ENCODE measurements around the gene PLEKHM3.
A peak's percentile ranks its signal among the peaks of the same experiment; 100 is the strongest.

Gene PLEKHM3

DNA sequence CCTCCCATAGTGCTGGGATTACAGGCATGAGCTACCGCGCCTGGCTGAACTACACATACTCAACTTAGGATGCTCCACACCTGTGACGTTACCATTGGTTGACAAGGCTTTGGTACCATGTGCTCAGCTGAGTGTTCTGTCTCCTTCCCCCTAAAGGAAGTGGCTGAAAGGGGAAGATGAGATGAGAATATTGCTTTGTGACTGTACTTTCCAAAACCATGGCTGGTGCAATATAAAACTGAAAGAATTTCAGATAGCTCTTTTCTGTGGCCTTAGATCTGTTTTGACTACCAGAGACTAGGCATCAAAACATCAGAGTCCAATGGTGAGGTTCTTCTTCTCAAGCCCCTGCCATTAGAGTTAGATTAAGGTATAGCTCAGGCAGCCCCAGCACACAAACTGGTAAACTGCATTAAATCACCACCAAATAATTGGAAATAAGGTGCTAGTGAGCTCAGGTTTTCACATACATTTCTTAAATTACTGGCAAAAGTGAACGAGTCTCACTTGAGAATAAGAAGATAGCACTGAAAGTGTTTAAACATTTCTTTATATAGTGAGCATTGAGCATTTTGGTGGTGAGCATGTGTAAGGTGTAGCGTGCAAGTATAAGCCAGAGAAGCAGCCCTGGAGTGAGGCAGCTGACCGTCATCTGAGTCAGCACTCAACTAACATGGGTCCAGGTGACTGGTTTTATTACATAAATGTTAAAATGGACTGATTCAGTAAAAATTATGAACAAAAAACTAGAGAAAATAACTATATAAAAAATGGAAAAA is 142.1 kb downstream of the PLEKHM3 start:
- H3K9me3 Mint-ChIP-seq = no peaks in the 10 kb centered on the region
- no peak for DNase-seq

GRCh38 chr2:207881902-207882301 is 143.4 kb downstream of the PLEKHM3 start:
- no peaks in the 10 kb centered on the region for H3K9me3 Mint-ChIP-seq
- no peak for DNase-seq
- no peak for ATAC-seq
- H3K4me1 Mint-ChIP-seq = no peaks in the 10 kb centered on the region
- H3K4me3 Mint-ChIP-seq = no peak overlapping the region
- no peak overlapping the region for H3K27ac Mint-ChIP-seq
- H3K27me3 Mint-ChIP-seq = no peaks in the 10 kb centered on the region

More for the DNA sequence above, 142.1 kb downstream of the PLEKHM3 start:
- H3K4me1 Mint-ChIP-seq = no peaks in the 10 kb centered on the region
- no peak overlapping the region for H3K27ac Mint-ChIP-seq
- ATAC-seq = peak; percentile 64
- no peak overlapping the region for H3K4me3 Mint-ChIP-seq
- no peaks in the 10 kb centered on the region for H3K27me3 Mint-ChIP-seq

DNA sequence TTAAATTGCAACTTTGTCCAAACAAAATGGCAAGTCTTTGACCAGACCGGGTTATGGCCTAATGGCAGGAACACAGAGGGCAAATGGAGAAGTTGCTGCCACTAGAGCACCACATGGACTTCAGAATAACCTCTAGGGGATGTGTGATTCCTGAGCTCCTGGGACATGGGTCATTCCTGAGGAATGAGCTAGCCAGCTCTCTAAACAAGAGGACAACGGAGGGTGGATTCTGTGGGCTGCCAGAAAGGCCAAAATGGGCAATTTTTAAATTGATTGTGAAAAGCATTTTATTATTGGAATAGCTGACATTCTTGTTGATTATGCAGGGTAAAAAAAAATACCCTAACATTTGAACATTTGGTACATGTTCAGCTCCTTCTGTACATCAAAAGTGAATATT is 145.8 kb downstream of the PLEKHM3 start:
- H3K4me3 Mint-ChIP-seq = no peak overlapping the region
- H3K27ac Mint-ChIP-seq = no peak overlapping the region
- no peaks in the 10 kb centered on the region for H3K9me3 Mint-ChIP-seq
- DNase-seq = no peak
- H3K27me3 Mint-ChIP-seq = no peaks in the 10 kb centered on the region
- ATAC-seq = no peak
- no peaks in the 10 kb centered on the region for H3K4me1 Mint-ChIP-seq

GRCh38 chr2:207876842-207877535 is 148.3 kb downstream of the PLEKHM3 start:
- Mint-ChIP-seq H3K4me1 (no peaks in the 10 kb centered on the region), H3K27ac (no peak overlapping the region), H3K27me3 (no peaks in the 10 kb centered on the region), H3K4me3 (no peak overlapping the region), H3K9me3 (no peaks in the 10 kb centered on the region)
- no peak for ATAC-seq
- DNase-seq = no peak

GRCh38 chr2:207875473-207876212 is 149.7 kb downstream of the PLEKHM3 start:
- Mint-ChIP-seq H3K4me3 (no peak overlapping the region), H3K27me3 (no peaks in the 10 kb centered on the region), H3K27ac (peak overlapping the region in 1 of 2 donors; percentile 49), H3K4me1 (no peaks in the 10 kb centered on the region), H3K9me3 (no peaks in the 10 kb centered on the region)
- ATAC-seq (no peak), DNase-seq (no peak)

DNA sequence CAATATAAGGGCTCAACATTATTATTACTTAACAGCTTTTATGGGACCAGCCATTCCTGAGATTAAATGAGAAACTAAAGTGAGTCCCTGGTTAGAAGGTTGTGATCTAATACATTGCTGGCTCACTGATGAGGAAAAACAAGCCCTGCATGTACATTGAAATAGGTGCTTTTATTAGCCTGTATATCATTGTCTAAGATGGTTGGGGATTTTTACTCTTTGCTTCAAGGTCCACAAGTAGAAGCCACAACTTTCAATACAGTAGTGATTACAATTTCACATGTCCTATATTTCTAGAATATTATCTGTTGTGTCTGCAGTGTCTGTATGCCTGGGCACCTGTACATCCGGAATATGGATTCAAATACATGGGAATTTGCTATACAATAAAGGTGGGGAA is 151.5 kb downstream of the PLEKHM3 start:
- no peak overlapping the region for H3K4me3 Mint-ChIP-seq
- no peaks in the 10 kb centered on the region for H3K27me3 Mint-ChIP-seq
- no peak overlapping the region for H3K27ac Mint-ChIP-seq
- ATAC-seq (no peak), DNase-seq (no peak)
- peaks cover 6% of the 10 kb centered on the region for H3K4me1 Mint-ChIP-seq
- H3K9me3 Mint-ChIP-seq = no peaks in the 10 kb centered on the region

- Mint-ChIP-seq H3K4me3 (no peak overlapping the region), H3K27ac (no peak overlapping the region), H3K27me3 (no peaks in the 10 kb centered on the region), H3K9me3 (no peaks in the 10 kb centered on the region), H3K4me1 (peaks cover 6% of the 10 kb centered on the region)
- DNase-seq (no peak), ATAC-seq (no peak)
These were observed 153.4 kb downstream of the PLEKHM3 start for GRCh38 chr2:207871911-207872310.

DNA sequence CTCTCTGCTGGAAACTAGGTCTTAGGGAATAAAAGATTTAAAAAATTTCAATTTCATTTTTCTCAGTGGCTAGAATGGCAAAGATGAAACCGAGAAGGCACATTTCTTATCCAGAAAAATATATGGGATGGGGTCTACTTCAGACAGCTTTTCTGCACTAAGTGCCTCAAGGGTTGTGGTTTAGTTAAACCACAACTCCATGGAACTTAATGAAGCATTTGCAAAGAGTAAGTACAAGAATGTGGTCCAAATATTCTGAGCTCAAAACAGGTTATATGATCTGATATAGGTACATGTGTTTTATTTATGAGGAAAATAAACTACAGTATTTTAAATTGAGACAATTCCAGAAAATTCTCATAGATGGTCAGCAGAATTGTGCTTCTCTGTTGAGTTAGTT is 153.8 kb downstream of the PLEKHM3 start:
- H3K27me3 Mint-ChIP-seq = no peaks in the 10 kb centered on the region
- ATAC-seq (no peak), DNase-seq (no peak)
- no peak overlapping the region for H3K4me3 Mint-ChIP-seq
- H3K27ac Mint-ChIP-seq = no peak overlapping the region
- H3K9me3 Mint-ChIP-seq = no peaks in the 10 kb centered on the region
- H3K4me1 Mint-ChIP-seq = peaks cover 6% of the 10 kb centered on the region

GRCh38 chr2:207870814-207871213 is 154.5 kb downstream of the PLEKHM3 start:
- H3K4me3 Mint-ChIP-seq = no peak overlapping the region
- no peak overlapping the region for H3K27ac Mint-ChIP-seq
- H3K27me3 Mint-ChIP-seq = no peaks in the 10 kb centered on the region
- ATAC-seq (no peak), DNase-seq (no peak)
- no peaks in the 10 kb centered on the region for H3K9me3 Mint-ChIP-seq
- H3K4me1 Mint-ChIP-seq = peaks cover 6% of the 10 kb centered on the region

DNA sequence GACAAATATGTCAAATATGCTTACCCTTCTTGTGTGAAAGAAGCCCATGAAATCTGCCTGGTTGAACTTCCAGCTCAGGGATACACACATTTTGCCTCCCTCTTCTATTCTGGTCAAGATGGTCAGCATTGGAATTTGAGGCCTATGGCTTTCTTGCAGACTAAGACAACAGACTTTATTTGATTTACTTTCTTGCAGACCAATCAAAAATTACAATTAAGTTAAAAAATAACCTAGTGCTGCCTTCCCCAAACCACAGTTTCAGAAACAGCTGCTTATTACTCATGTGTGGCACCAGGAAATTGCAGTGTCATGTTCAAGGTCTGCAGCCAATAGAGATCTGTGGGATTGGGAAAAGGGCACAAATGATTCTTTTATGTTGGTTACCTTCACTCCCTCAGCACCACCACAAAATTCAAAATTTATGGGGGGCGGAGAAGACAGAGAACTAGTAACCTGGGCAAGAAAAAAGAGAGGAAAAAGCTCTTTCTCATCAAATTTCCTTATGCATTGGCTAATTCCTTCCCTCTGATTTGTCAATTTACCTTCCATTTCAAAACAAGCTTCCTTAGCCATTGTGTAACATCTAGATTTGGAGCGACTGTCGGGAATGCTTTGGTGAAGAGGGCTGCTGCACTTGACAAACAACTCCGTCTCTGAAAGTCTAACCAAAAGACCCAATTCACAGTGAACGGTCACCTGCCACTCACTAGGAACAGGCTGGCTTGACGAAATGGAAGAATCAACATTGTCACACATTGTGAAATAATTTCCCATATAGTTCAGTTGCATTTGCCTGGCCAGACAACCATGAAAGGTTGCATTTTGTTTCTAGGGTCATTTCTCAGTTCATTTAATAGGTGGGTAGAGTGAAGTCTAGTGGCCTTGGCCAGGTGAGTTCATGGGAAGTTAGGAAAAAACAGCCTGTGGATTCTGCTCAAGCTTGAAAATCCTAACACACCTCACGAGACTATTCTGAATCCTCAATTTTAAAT is 155.2 kb downstream of the PLEKHM3 start:
- no peak overlapping the region for H3K27ac Mint-ChIP-seq
- no peaks in the 10 kb centered on the region for H3K9me3 Mint-ChIP-seq
- peaks cover 6% of the 10 kb centered on the region for H3K4me1 Mint-ChIP-seq
- no peak for DNase-seq
- no peaks in the 10 kb centered on the region for H3K27me3 Mint-ChIP-seq
- no peak overlapping the region for H3K4me3 Mint-ChIP-seq
- no peak for ATAC-seq

DNA sequence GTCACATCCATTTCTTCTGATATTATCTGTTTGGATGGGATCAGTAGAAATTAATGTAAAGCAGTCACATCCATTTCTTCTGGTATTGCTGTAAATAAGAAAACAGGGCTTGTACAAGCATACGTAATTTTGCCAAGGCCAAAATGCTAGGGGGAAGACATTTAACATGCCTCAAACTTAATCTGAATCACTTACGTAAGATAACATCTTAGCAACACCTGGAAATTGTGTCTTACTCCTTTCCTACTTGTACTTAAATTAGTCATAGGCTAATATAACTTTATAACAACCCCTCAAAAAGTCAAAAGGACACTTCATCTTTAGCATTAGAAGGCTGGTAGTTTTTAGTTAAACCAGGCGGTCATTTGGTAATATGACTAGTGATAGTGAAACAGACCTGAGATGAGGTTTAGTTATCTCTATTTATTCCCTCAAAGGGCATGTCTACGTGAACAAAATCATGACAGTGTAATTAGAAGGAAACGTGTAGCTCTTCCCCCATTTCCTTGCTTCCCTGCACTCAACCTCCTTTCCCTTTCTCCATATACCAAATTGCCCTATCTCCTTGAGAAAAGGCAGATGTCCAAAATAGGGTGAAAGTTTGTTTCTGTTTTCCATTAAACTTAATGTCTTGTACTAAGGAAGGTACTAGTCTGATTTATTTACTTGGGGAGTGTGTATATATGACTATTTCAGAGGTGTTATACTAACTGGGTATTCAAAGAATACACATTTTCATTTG is 156.3 kb downstream of the PLEKHM3 start:
- Mint-ChIP-seq H3K4me3 (no peak overlapping the region), H3K27me3 (no peaks in the 10 kb centered on the region), H3K9me3 (no peaks in the 10 kb centered on the region), H3K4me1 (peaks cover 6% of the 10 kb centered on the region), H3K27ac (no peak overlapping the region)
- DNase-seq = no peak
- ATAC-seq = no peak

DNA sequence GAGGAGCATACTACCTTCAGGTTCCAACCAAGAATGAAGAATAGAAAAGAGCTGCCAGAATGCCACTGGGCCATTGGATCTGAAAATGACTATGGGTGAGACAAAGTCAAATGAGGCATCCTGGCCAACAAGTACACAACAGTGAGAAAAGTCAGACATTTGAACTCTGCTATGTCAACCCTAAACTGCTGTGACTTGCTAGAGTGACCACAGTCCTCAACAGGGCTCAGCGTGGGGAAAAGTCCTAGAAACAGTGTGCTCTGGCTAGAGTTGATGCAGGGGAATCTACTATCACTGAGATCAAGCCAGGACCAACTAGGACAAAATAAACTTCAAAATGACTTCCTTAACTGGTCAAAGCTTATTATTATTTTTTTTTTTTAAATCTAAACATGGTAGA is 157.4 kb downstream of the PLEKHM3 start:
- DNase-seq (no peak), ATAC-seq (no peak)
- Mint-ChIP-seq H3K4me3 (no peak overlapping the region), H3K27ac (no peak overlapping the region), H3K4me1 (peaks cover 6% of the 10 kb centered on the region), H3K9me3 (no peaks in the 10 kb centered on the region), H3K27me3 (no peaks in the 10 kb centered on the region)

GRCh38 chr2:207867056-207867455 is 158.3 kb downstream of the PLEKHM3 start:
- no peak overlapping the region for H3K4me3 Mint-ChIP-seq
- peaks cover 6% of the 10 kb centered on the region for H3K4me1 Mint-ChIP-seq
- DNase-seq (no peak), ATAC-seq (no peak)
- H3K27ac Mint-ChIP-seq = no peak overlapping the region
- H3K9me3 Mint-ChIP-seq = no peaks in the 10 kb centered on the region
- H3K27me3 Mint-ChIP-seq = no peaks in the 10 kb centered on the region

GRCh38 chr2:207865210-207865609 is 160.1 kb downstream of the PLEKHM3 start:
- H3K9me3 Mint-ChIP-seq = no peaks in the 10 kb centered on the region
- no peak overlapping the region for H3K4me3 Mint-ChIP-seq
- ATAC-seq (no peak), DNase-seq (no peak)
- H3K27ac Mint-ChIP-seq = no peak overlapping the region
- H3K27me3 Mint-ChIP-seq = no peaks in the 10 kb centered on the region
- H3K4me1 Mint-ChIP-seq = peaks cover 6% of the 10 kb centered on the region
